Neuronal stem cell (in vitro differentiated cells): ENCODE results near the gene HOXA5.
A peak's percentile ranks its signal among the peaks of the same experiment; 100 is the strongest.

Source experiments
- DNase-seq: peaks from one replicate; pipeline ENCODE4 v3.0.0-alpha.2; 2013; ENCODE audit warnings: low spot score
- H2AFZ ChIP-seq: one replicate; pipeline ENCODE4 v1.6.1; 2013; ENCODE audit warnings: mild to moderate bottlenecking, low read length, inconsistent platforms
- H2AK5ac ChIP-seq: 2 replicates; pipeline ENCODE4 v1.6.1; 2013; ENCODE audit warnings: low read depth, mild to moderate bottlenecking, inconsistent platforms, low read length, moderate library complexity, mixed read lengths
- H2BK120ac ChIP-seq: 2 replicates; pipeline ENCODE4 v1.6.1; 2013; ENCODE audit warnings: low read depth, mild to moderate bottlenecking, inconsistent platforms, low read length, moderate library complexity, mixed read lengths
- H2BK12ac ChIP-seq: one replicate; pipeline ENCODE4 v1.6.1; 2013; ENCODE audit warnings: low read length, inconsistent platforms
- H2BK15ac ChIP-seq: 2 replicates; pipeline ENCODE4 v1.6.1; 2013; ENCODE audit warnings: mild to moderate bottlenecking, low read length, inconsistent platforms, mixed read lengths
- H2BK5ac ChIP-seq: one replicate; pipeline ENCODE4 v1.6.1; 2013; ENCODE audit warnings: inconsistent platforms, mild to moderate bottlenecking, low read length, moderate library complexity
- H3K14ac ChIP-seq: one replicate; pipeline ENCODE4 v1.6.1; 2013; ENCODE audit warnings: low read length, inconsistent platforms
- H3K18ac ChIP-seq: 2 replicates; pipeline ENCODE4 v1.6.1; 2013; ENCODE audit warnings: low read length, inconsistent platforms
- H3K23ac ChIP-seq: 2 replicates; pipeline ENCODE4 v1.6.1; 2013; ENCODE audit warnings: low read depth, mild to moderate bottlenecking, mixed read lengths, low read length, inconsistent platforms; ENCODE audit not compliant: poor library complexity
- H3K27ac ChIP-seq: replicated peaks from 3 replicates; pipeline ENCODE4 v1.5.1; 2013; ENCODE audit warnings: low read length, inconsistent platforms
- H3K27me3 ChIP-seq, 3 experiments: 2 replicates each; pipeline ENCODE4 v1.6.1; 2013; ENCODE audit warnings: low read length in 3 of 3, mild to moderate bottlenecking in 2 of 3, inconsistent platforms in 1 of 3, low read depth in 1 of 3, mixed read lengths in 1 of 3, moderate library complexity in 1 of 3; ENCODE audit not compliant: control insufficient read depth in 3 of 3, insufficient read depth in 3 of 3
- H3K36me3 ChIP-seq, 2 donors: replicated peaks in 1 of 2; 2 replicates each; pipeline ENCODE4 v1.6.1; 2013; ENCODE audit warnings: low read length in 2 of 2; ENCODE audit not compliant: control insufficient read depth in 2 of 2, insufficient read depth in 2 of 2
- H3K4ac ChIP-seq: 2 replicates; pipeline ENCODE4 v1.6.1; 2013; ENCODE audit warnings: inconsistent platforms, mild to moderate bottlenecking, low read length, moderate library complexity
- H3K4me1 ChIP-seq, 2 donors: 1 replicate in 1 of 2; 2 replicates in 1 of 2; pipeline ENCODE4 v1.6.1; 2013; ENCODE audit warnings: low read length in 2 of 2, low read depth in 1 of 2; ENCODE audit not compliant: control insufficient read depth in 2 of 2, insufficient read depth in 1 of 2
- H3K4me2 ChIP-seq: one replicate; pipeline ENCODE4 v1.6.1; 2013; ENCODE audit warnings: mild to moderate bottlenecking, low read length, inconsistent platforms; ENCODE audit not compliant: insufficient read depth, poor library complexity, severe bottlenecking
- H3K4me3 ChIP-seq, 2 donors: 2 replicates each; pipeline ENCODE4 v1.5.1; 2013; ENCODE audit warnings: low read length in 2 of 2, mild to moderate bottlenecking in 2 of 2, inconsistent platforms in 1 of 2, moderate library complexity in 1 of 2
- H3K79me1 ChIP-seq: one replicate; pipeline ENCODE4 v1.6.1; 2013; ENCODE audit warnings: low read depth, mild to moderate bottlenecking, inconsistent platforms, low read length, moderate library complexity
- H3K9ac ChIP-seq: one replicate; pipeline ENCODE4 v1.6.1; 2013; ENCODE audit warnings: mild to moderate bottlenecking, low read depth, low read length, inconsistent platforms; ENCODE audit not compliant: poor library complexity
- H3K9me3 ChIP-seq, 2 donors: replicated peaks in 1 of 2; 2 replicates each; pipeline versions ENCODE3 to v1.6.1; 2013; ENCODE audit warnings: low read length in 2 of 2, mild to moderate bottlenecking in 2 of 2, inconsistent platforms in 1 of 2, low read depth in 1 of 2, mixed read lengths in 1 of 2, moderate library complexity in 1 of 2; ENCODE audit not compliant: control insufficient read depth in 2 of 2, insufficient read depth in 1 of 2
- H4K8ac ChIP-seq: one replicate; pipeline ENCODE4 v1.6.1; 2013; ENCODE audit warnings: low read depth, mild to moderate bottlenecking, inconsistent platforms, low read length, moderate library complexity
- H4K91ac ChIP-seq: one replicate; pipeline ENCODE4 v1.6.1; 2013; ENCODE audit warnings: low read length, low read depth, mild to moderate bottlenecking, inconsistent platforms; ENCODE audit not compliant: poor library complexity
- WGBS, 2 donors: extraction: QIAGEN DNeasy Blood & Tissue Kit; methylation state at CpG; one replicate each; pipeline ENCODE4 v1.1.7; 2013; ENCODE audit warnings: missing lambda C conversion rate in 2 of 2, mixed read lengths in 1 of 2; ENCODE audit not compliant: insufficient read length in 2 of 2, insufficient replicate concordance in 1 of 2; ENCODE audit errors: extremely low coverage in 2 of 2; 5-methylcytosine and 5-hydroxymethylcytosine counted together

The HOXA5 gene

GRCh38 chr7:27112955-27113949 lies 30.2 kb downstream of the HOXA5 start:
- H2BK12ac ChIP-seq, result no peak overlapping the region
- peak overlapping the region; percentile 82 for H3K23ac ChIP-seq
- peaks cover 3 to 4% of the 10 kb centered on the region in 2 donors for H3K9me3 ChIP-seq
- H2BK15ac ChIP-seq, result no peak overlapping the region
- H3K27me3 ChIP-seq, result peaks cover 65 to 95% (median 92%) of the 10 kb centered on the region in 3 experiments
- no peak overlapping the region for H3K9ac ChIP-seq
- H2AFZ ChIP-seq, result peak overlapping the region; percentile 82
- no peak overlapping the region for H3K4me3 ChIP-seq
- DNase-seq, result no peak
- no peak overlapping the region for H3K4ac ChIP-seq
- no CpG with 5 or more reads among the region's 57 CpGs for WGBS, 2 donors
- H3K18ac ChIP-seq, result no peak overlapping the region
- H3K14ac ChIP-seq, result no peak overlapping the region
- H4K91ac ChIP-seq, result no peak overlapping the region
- no peak overlapping the region for H4K8ac ChIP-seq
- no peak overlapping the region for H3K4me2 ChIP-seq
- H2BK120ac ChIP-seq, result no peak overlapping the region
- no peak overlapping the region for H3K27ac ChIP-seq
- H3K79me1 ChIP-seq, result no peaks in the 10 kb centered on the region
- H2BK5ac ChIP-seq, result no peak overlapping the region
- no peaks in the 10 kb centered on the region for H3K36me3 ChIP-seq
- H2AK5ac ChIP-seq, result no peak overlapping the region
- H3K4me1 ChIP-seq, result no peaks in the 10 kb centered on the region

GRCh38 chr7:27112361-27112760 lies 31.1 kb downstream of the HOXA5 start:
- Histone ChIP-seq H4K8ac (no peak overlapping the region), H2BK5ac (no peak overlapping the region), H3K4me1 (no peaks in the 10 kb centered on the region), H2BK120ac (no peak overlapping the region), H2AFZ (no peak overlapping the region), H3K36me3 (no peaks in the 10 kb centered on the region), H3K4me3 (no peak overlapping the region), H2BK12ac (no peak overlapping the region), H3K79me1 (no peaks in the 10 kb centered on the region), H3K27ac (no peak overlapping the region), H3K18ac (no peak overlapping the region), H3K9me3 (peaks cover 3 to 4% of the 10 kb centered on the region in 2 donors), H3K4ac (no peak overlapping the region), H3K9ac (no peak overlapping the region), H2AK5ac (no peak overlapping the region), H3K23ac (no peak overlapping the region), H2BK15ac (no peak overlapping the region), H4K91ac (no peak overlapping the region), H3K4me2 (no peak overlapping the region), H3K14ac (no peak overlapping the region), H3K27me3 (peaks cover 69 to 95% (median 92%) of the 10 kb centered on the region in 3 experiments)
- WGBS, 2 donors, result no CpG with 5 or more reads among the region's 4 CpGs
- no peak for DNase-seq

GRCh38 chr7:27111751-27112277 lies 31.7 kb downstream of the HOXA5 start:
- Histone ChIP-seq H3K18ac (no peak overlapping the region), H3K14ac (no peak overlapping the region), H4K91ac (no peak overlapping the region), H2BK5ac (no peak overlapping the region), H3K4ac (no peak overlapping the region), H3K23ac (no peak overlapping the region), H3K27me3 (peaks cover 63 to 95% (median 88%) of the 10 kb centered on the region in 3 experiments), H3K9me3 (peaks cover 3 to 4% of the 10 kb centered on the region in 2 donors), H2BK12ac (no peak overlapping the region), H3K36me3 (no peaks in the 10 kb centered on the region), H2AK5ac (no peak overlapping the region), H2BK15ac (no peak overlapping the region), H4K8ac (no peak overlapping the region), H2AFZ (no peak overlapping the region), H3K9ac (no peak overlapping the region), H2BK120ac (no peak overlapping the region), H3K79me1 (no peaks in the 10 kb centered on the region), H3K4me3 (no peak overlapping the region), H3K4me1 (no peaks in the 10 kb centered on the region), H3K27ac (no peak overlapping the region), H3K4me2 (no peak overlapping the region)
- DNase-seq, result no peak
- WGBS, 2 donors, result no CpG with 5 or more reads among the region's 4 CpGs

GRCh38 chr7:27111042-27111750 lies 32.3 kb downstream of the HOXA5 start:
- no peaks in the 10 kb centered on the region for H3K4me1 ChIP-seq
- H3K79me1 ChIP-seq, result no peaks in the 10 kb centered on the region
- H3K4me3 ChIP-seq, result no peak overlapping the region
- no peak overlapping the region for H3K27ac ChIP-seq
- no peak overlapping the region for H2AK5ac ChIP-seq
- H3K4me2 ChIP-seq, result no peak overlapping the region
- no peak overlapping the region for H3K23ac ChIP-seq
- no peak overlapping the region for H3K18ac ChIP-seq
- no peak overlapping the region for H4K8ac ChIP-seq
- H4K91ac ChIP-seq, result no peak overlapping the region
- H2BK5ac ChIP-seq, result no peak overlapping the region
- H3K4ac ChIP-seq, result no peak overlapping the region
- no peak overlapping the region for H2AFZ ChIP-seq
- H3K14ac ChIP-seq, result no peak overlapping the region
- no CpG with 5 or more reads among the region's 6 CpGs for WGBS, 2 donors
- no peak overlapping the region for H3K9ac ChIP-seq
- H3K36me3 ChIP-seq, result no peaks in the 10 kb centered on the region
- H3K27me3 ChIP-seq, result peaks cover 66 to 95% (median 88%) of the 10 kb centered on the region in 3 experiments
- no peak overlapping the region for H2BK120ac ChIP-seq
- H3K9me3 ChIP-seq, result peaks cover 3 to 4% of the 10 kb centered on the region in 2 donors
- DNase-seq, result no peak
- H2BK15ac ChIP-seq, result no peak overlapping the region
- H2BK12ac ChIP-seq, result no peak overlapping the region
